ELR (cell line): ENCODE measurements around the gene CCDC171.
A peak's percentile ranks its signal among the peaks of the same experiment; 100 is the strongest.

ENCODE experiments used
- DNase-seq: peaks from one replicate; pipeline ENCODE4 v3.0.0-alpha.2; 2015; ENCODE audit warnings: low read depth

The CCDC171 gene

DNA sequence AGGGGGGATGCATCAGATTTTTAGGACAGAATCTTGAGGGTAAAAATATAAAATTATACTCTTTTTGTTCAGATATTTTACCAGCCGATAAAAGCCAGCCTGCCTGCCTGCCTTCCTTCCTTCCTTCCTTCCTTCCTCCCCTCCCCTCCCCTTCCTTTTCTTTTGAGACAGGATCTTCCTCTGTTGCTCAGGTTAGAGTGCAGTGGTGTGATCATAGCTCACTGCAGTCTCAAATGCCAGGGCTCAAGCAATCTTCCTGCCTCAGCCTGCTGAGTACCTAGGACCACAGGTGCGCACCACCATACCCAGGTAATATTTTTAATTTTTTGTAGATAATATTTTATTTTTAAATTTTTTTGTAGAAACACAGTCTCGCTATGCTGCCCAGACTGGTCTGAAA lies 330.0 kb downstream of the CCDC171 start:
- no peak for DNase-seq

DNA sequence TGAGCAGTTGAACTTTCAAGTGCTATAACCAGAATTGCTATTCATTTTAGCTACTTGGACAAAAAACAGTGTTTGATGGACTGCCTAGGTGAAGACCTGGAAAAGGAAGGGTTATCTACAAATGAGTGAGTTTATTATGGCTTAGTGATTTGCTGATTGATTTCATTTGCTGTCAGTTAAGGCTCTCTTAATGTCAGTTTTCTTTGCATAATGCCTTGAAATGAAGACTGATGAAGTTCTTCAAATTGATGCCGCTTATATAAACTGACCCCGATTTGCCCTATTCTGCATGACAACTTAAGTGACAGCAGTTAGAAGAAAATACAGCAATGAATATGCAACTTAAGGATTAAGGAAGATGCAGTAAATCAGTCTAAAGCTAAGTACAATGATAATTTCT lies 332.6 kb downstream of the CCDC171 start:
- no peak for DNase-seq

DNA sequence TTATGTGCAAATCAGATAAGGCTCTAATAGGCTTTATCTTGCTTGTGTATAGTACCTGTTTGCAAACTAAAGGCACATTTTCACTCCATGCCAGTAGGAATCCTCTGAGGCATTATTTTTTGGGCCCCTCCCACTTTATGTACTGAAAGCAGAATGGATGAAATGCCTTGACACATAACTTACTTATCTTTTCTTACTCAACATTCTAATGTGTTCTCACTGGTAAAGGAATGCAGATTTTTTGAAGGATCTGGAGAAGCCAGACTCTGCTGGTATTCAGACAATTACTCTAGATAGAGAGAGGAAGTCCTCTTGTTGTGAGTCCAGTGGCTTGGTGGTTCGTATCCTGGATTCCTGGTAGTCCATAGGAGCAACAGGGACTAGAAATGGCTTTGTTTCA lies 336.7 kb downstream of the CCDC171 start:
- peak; percentile 16 for DNase-seq

DNA sequence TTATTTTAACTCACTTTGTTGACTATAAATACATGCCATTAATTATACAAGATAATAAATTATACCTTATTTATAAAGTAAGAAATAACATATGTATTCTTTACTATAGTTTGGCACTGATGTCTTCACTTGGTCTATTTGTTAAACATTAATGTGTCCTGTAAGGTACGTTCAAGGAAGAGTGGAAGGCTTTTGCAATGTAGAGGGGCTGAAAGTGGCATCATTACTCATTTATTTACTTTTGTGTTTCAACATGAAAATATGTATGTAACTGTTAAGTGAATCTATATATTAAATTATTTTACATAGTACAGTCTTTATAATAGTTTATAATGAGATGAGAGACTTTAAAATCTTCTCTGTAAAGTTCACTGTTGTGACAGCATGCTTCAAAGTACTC lies 348.7 kb downstream of the CCDC171 start:
- no peak for DNase-seq

DNA sequence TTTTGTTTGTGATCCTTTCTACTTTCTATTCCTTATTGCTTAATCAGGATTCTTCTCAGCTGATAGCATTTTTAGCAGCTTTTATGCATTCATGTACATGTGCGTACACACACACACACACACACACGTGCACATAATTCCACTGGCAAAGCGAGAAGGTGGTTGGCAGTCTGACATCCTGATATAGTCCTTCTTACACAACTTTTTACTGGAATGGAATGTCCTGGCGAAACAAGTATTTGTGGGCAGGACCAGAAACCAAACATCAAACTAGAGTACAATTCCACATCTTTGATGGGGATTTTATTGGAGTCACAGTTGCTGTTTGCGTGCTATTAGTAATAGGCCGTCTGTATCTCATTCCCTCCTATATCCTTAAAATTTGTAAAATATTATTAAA lies 356.5 kb downstream of the CCDC171 start:
- DNase-seq, result no peak

DNA sequence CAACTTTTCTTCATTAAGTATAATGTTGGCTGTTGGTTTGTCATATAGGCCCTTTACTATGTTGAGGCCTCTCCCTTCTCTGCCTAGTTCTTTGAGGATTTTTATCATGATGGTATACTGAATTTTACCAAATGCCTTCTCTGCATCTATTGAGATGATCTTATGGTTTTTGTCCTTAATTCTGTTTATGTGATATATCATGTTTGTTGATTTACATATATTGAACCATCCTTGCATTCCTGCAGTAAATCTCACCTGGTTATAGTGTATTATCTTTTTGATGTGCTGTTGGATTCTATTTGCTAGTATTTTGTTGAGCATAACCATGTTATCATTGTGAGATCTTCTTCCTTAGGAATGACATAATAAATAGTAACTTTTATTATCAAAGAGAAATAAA lies 362.9 kb downstream of the CCDC171 start:
- no peak for DNase-seq

DNA sequence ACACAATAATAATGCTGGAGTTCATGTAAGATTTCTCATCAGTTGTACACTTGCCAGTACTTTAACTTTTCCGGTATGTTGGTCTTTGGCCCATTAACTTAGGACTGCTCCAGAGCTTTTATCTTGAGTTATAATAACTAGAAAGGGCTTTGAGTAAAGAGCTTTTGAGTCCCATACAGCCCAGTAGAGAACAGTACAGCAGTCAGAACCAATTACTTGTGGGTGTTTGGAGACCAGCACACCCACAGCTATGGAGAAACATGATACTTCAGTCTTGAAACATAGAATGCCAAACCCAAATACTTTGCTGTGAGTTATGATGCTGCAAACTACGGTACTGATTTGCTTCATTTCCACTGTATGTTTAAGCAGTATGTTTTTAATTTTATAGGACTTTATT lies 374.3 kb downstream of the CCDC171 start:
- DNase-seq, result no peak

DNA sequence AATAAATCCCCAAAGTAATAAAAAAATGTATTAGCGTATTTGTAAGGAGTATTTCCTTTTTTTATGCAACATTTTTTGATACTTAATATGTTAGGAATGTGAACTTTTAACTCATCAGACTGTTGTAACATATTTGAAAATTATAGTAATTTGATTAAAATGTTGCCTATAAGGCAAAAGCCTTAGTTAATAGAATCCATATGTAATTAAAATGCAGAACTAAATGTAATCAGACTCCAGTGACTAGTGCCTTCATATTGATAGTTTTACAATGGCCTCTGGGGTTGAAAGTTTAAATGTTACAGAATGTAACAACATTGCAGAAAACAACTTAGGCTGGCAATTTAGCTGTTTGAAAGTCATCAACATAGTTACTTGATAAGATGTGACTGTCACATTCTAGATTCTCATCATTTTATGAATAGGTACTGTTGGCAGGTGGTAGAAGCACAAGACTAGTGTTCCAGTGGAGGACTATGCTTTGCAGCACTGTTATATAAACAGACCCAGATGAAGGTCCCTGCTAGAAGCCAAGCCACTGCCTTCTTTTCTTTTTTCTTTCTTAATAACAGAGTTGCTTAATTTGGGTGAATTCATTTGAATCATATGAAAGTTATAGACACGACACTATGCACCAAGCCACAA lies 382.9 kb downstream of the CCDC171 start:
- no peak for DNase-seq

DNA sequence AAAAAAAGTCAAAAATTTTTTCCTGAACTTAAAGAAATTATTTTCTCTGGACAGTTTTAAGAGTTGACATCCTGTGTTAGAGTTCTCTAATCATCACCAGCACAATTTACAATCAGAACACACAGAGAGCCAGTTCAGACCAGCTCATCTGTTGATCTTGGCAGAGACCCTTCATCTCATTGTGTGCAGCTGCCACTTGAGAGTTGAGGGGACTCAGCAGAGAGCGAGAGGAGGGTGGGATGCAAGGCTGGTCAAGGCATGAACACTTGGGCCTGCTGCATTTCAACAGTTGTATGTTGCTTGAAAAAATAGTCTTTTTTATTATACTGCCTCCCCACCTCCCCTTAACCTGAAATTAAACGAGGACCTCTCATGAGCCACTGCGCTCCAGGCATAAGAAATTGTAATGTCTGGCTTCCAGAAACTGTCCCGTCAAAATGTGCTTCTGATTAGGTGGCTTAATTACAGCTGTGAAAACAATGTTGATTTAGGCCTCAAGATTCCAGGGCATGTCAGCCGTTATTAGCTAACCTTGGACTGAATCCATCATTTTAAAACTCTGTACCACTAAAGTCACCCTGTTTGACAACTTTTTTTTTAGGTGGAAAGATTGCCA lies 383.6 kb downstream of the CCDC171 start:
- no peak for DNase-seq

DNA sequence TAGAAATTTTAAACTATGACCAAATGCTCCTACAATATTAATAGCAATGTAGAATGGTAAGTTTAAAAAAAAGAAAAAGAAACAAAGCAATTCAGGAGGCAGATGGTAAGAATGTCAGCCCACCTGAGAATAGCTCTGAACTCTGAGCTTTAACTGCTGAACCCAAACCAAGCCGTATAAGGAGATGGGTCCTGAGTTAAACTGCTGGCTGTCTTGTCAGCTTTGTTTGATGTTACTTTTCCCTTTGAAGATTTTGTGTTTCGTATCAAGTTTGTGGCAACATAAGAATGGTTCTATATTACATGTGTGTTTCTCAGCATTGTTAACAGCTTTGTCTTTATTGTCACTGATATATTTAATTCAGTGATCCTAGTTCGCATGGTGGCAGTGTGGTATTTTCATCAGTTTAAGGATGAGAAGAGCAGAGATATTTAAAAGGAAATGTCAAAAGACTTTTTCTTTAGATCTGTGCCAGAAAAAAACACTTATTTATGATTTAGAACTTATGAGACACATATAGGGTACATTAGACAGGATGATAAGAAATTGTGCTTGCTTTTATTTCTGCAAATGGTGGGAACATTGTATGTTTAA lies 390.1 kb downstream of the CCDC171 start:
- no peak for DNase-seq

DNA sequence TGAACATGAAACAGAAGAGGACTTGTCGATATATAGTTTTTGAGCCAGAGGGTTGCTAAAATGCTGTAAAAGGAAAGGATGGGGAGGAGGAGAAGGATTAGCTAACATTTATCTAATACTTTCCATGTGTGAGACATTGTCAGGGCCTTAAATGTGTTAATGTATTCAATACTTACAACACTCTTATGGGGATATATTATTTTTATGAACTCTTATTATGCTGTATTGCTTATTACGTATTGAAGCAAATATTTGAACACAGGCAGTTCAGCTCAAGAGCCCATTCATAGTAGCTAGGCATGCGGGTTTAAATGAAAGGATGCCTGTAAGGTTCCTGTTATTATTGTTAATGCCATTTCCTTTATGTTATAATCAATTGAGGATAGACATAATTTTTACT lies 391.5 kb downstream of the CCDC171 start:
- DNase-seq, result no peak

DNA sequence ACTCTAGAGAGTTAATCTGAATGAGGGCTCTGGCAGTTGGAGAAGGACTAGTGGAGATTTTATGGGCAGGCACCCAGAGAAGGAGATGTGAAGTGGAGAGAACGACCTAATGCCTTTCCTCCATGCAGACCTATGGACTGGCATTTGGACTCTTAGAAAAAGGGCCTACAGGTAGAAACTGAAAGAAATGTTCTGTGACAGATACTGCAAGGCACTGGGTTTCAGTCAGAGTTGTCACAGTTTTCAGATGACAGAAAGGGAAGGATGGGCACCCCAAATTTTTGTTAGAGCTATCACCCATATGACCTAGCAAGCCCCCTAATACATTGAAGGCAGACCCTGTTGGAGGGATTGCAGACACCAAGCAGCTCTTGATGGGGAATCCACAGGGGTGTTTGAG lies 406.8 kb downstream of the CCDC171 start:
- DNase-seq, result no peak

DNA sequence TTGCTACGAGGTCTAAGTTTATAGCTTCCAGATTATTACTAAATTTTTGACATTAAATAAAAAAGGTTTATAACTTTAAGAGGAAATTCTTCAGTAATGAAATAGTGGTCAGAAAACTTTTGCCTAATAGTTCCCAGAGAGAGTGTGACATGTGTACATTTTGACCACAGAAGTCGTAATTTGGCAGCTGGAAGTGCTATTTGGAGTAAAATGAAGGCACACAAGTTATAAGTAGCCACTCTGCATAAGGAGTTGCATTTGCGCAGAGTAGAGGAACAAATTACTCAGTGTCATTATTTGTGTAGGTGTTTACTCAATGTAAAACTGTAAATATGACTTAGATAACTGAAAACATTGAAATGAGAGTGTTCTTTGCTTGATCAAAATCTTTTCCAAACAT lies 408.4 kb downstream of the CCDC171 start:
- DNase-seq, result no peak

DNA sequence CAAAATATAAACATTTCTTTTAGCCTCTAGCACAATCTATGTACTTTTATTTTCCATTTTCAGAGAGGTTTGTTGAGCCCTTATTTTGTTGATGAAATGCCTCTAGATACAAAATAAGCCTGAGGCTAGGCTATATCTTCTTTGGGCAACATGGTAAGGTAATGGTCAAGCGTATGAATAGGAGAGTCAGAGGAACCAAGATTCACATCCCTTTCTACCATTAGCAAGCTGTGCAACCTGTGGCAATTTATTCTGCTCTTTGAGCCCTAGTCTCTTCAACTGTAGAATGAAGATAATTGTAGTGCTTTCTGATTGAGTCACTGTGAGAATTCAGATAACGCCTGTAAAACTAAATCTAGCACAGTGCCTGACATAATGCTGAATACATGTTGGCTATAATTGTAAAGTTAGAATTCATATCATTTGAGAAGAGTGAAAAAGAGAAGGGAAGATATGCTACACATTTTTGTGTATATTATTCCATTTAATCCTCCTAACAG lies 412.5 kb downstream of the CCDC171 start:
- DNase-seq, result no peak

DNA sequence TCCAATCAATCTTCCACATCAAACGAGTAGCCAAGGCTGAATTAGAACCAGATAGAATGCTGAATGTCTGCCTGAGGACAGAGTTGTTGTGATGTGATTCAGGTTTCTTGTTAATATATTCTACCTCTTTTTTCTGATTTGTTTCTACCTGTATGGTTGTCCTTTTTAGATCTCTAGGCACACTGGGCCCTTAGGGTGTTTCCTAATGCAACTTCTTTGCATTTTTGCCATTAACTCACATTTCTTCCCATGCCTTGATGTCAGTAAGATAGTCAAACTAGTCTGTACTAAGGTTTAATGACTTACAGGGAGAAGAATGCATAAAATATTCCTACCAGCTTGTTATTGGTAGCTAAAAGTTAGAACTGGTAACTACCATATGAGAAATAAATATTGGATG lies 413.6 kb downstream of the CCDC171 start:
- no peak for DNase-seq

DNA sequence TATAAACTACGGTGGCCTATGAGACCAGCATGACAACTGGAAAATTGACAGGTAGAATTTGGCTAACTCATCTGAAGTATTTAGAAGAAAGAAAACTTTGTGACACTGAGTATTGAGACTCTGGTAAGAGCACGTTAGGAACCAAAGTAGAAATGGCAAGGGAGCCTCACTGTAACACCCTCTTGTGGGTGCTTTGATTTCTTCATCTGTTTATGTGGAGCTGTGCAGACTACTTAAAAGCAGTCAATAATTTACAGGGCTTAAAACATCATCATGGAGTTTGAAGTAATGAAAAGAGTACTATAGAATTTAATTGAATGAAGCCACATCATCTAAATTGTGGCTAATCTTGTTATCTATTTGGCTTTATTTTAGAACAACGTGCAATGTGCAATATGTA lies 414.2 kb downstream of the CCDC171 start:
- no peak for DNase-seq

DNA sequence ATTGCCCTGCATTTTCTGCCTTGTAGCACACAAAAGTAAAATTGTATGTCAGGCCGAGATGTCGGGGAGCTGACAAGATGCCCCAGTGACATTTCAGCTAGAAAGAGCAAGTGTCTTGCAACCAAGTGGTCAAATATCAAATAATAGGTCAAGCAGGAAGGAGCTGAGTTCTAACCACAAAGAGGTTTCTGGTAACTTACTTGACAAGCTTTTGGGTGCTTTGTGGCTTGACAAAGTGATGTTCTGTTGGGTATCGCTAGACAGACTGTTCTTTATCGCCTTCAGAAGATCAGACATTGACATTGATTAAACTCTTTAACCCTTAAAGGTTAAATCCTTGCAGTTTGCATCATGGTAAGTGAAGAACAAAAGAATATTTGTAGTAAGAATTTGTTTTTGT lies 419.9 kb downstream of the CCDC171 start:
- DNase-seq, result no peak

DNA sequence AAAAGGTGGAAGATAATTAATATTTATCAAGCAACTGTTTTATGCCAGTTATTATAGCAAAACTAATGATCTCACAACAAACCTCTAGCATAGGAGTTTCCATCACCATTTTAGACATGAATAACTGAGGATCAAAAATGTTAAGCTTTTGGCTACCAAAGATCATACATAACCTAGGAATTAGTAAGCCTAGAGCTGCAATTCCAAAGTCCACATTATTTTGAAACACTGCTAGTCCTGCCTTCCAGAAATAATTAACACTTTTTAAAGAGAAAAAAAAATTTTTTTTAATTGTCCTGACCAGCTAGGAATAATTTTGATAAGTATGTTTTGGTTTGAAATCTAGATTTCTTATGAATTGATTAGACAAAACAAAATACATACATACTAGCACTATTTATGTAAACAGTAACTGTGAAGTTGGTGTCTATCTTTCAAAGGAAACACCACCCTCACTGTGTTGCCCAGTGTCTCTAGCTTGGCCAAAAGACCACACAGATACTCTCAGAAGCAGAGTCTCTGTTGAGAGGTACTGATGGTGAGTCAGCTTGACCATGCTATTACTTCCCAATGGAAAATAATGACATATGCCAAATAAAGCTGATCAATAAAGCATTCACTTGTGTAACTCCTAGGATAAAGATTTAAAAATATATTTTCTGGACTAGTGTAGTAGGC lies 422.4 kb downstream of the CCDC171 start:
- DNase-seq, result no peak

DNA sequence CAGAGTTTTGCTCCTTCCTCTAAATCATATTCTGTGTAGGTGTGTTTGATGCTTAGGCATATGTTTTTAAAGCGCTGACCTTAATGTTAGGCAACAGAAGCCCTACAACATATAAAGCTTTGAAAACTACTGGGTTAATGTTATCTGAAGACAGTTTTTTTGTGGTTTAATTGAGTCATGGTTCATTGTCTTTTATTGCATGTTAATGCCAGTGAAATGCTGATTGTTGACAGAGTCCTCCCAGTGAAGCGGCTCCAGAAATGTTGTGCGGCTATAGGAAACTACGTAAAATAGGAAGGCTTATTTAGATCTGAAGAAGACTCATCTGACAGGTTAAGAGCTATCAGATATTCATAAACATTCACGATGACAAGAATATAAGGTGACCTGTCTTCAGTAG lies 424.6 kb downstream of the CCDC171 start:
- no peak for DNase-seq

DNA sequence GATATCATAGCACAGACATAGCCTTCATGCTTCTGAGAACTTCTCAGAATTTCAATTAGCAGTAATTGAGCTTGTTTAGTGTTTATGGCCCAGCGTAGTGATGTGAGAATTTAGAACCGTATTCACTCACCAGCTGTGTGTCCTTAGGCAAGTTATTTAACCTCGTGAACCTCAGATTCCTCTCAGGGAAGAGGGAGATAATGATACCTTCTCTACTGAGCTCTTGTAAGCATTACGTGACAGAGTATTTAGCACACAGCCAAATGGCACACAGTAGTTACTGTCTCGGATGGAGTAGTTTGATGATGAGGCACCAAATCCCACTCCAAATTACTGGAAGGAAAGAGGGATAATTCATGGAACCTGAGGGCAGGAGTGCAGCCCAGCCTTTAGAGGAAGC lies 429.3 kb downstream of the CCDC171 start:
- no peak for DNase-seq

DNA sequence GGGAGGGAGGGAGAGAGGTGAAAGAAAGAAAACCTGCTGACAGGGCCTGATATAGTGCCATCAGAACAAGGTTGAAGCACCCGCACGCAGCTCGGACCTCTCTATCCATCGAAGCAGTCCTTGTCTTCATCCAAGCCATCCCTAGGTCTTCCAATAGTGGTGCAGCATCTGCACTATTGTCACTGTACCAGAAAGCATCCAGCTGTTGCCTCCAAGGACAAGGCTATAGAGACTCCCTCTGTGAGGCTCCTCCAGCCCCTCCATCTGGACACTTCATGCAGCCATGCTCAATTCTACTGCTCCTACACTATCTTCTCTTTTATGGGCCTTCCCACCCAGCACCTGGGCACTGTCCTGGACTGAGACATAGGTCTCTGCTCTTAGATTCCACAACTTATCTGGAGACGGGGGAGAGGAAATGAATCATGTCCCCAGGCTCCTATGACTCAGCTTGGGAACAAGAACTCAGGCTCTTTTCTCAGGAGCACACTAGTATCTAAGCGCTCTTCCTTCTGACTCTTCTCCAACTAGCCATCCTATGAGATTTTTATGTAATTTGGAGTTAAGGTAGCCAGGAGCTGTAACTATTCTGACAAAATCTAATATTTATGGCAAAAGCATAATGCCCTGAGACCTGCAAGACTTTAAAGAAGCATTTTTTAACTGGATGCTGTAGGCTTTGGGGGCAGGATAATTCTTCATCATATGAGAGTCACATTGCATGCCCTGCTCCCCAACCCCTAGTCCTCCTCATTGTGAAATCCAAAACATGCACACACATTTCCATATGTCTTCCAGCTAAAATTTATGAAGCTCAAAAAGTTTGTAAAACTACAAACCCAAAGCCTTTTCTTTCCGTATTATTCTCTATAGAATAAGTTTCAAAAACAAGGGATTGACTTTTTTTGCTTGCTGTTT lies 446.8 kb downstream of the CCDC171 start:
- peak; percentile 97 for DNase-seq

DNA sequence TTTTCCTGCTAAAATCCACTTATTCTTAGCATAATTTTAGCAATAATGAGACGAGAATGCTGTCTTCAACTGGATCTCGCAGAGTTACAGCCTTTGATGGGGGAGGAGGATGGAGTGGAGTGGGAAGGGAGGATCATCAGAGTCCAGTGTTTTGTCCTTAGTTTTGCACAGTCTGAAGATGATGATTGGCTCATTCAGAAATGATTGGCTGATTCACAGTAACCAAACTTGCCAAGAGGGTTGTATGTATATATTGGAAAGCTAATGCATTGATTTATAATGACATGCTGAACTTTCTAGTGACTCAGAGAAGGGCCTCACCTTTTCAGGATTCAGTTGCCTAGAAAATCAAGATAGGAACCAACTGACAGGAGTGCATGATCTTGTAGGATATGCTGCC lies 448.0 kb downstream of the CCDC171 start:
- DNase-seq, result peak; percentile 48
